ENCODE data around the gene VAV2.
A peak's percentile ranks its signal among the peaks of the same experiment; 100 is the strongest.
"Not testable (repeated sequence)": the region's sequence is repeated elsewhere in the genome, so short reads cannot be mapped to it uniquely, and the experiment has no call there.

VAV2 gene

GRCh38 chr9:133971981-133972941, 19.9 kb downstream of the VAV2 start:
- DNase-seq (ENCODE audit: insufficient read length, low spot score), result no peak
- FAIRE-seq, result no peak

- FAIRE-seq (no peak), DNase-seq (ENCODE audit: insufficient read length, low spot score) (no peak)
Observed at GRCh38 chr9:133971121-133971951, 20.8 kb downstream of the VAV2 start.

GRCh38 chr9:133970581-133971058, 21.5 kb downstream of the VAV2 start:
- FAIRE-seq (no peak), DNase-seq (ENCODE audit: insufficient read length, low spot score) (no peak)

- DNase-seq (ENCODE audit: insufficient read length, low spot score), result no peak
- no peak for FAIRE-seq
Observed at GRCh38 chr9:133969681-133970580, 22.2 kb downstream of the VAV2 start.

- DNase-seq (ENCODE audit: insufficient read length, low spot score), result no peak
- FAIRE-seq, result no peak
Observed at GRCh38 chr9:133968966-133969617, 23.0 kb downstream of the VAV2 start.

- no peak for DNase-seq (ENCODE audit: insufficient read length, low spot score)
- no peak for FAIRE-seq
Observed at GRCh38 chr9:133968428-133968827, 23.7 kb downstream of the VAV2 start.

- DNase-seq (ENCODE audit: insufficient read length, low spot score) (no peak), FAIRE-seq (peak; percentile 44)
Observed at GRCh38 chr9:133967024-133967741, 24.9 kb downstream of the VAV2 start.

GRCh38 chr9:133964463-133964862, 27.7 kb downstream of the VAV2 start:
- FAIRE-seq, result no peak

GRCh38 chr9:133963166-133963565, 29.0 kb downstream of the VAV2 start:
- no peak for FAIRE-seq
- no peak for DNase-seq (ENCODE audit: insufficient read length, low spot score)

More at GRCh38 chr9:133964463-133964862, 27.7 kb downstream of the VAV2 start:
- no peak for DNase-seq (ENCODE audit: insufficient read length, low spot score)

GRCh38 chr9:133962341-133962740, 29.8 kb downstream of the VAV2 start:
- FAIRE-seq (no peak), DNase-seq (ENCODE audit: insufficient read length, low spot score) (no peak)

- DNase-seq (ENCODE audit: insufficient read length, low spot score), result no peak
- peak; percentile 67 for FAIRE-seq
Observed at GRCh38 chr9:133961226-133962165, 30.6 kb downstream of the VAV2 start.

GRCh38 chr9:133960568-133961129, 31.5 kb downstream of the VAV2 start:
- FAIRE-seq, result peak; percentile 42
- no peak for DNase-seq (ENCODE audit: insufficient read length, low spot score)

- FAIRE-seq, result no peak
- DNase-seq (ENCODE audit: insufficient read length, low spot score), result no peak
Observed at GRCh38 chr9:133959966-133960567, 32.1 kb downstream of the VAV2 start.

GRCh38 chr9:133959171-133959570, 33.0 kb downstream of the VAV2 start:
- DNase-seq (ENCODE audit: insufficient read length, low spot score) (no peak), FAIRE-seq (peak; percentile 79)

GRCh38 chr9:133958756-133959155, 33.4 kb downstream of the VAV2 start:
- FAIRE-seq (peak; percentile 88), DNase-seq (ENCODE audit: insufficient read length, low spot score) (no peak)

GRCh38 chr9:133957772-133958171, 34.4 kb downstream of the VAV2 start:
- FAIRE-seq; DNase-seq (ENCODE audit: insufficient read length, low spot score): not testable (repeated sequence)

- peak; percentile 88 for FAIRE-seq
Observed at GRCh38 chr9:133957328-133957727, 34.8 kb downstream of the VAV2 start.

More at GRCh38 chr9:133957328-133957727, 34.8 kb downstream of the VAV2 start:
- no peak for DNase-seq (ENCODE audit: insufficient read length, low spot score)

All from GM19239 (cell line).